Measurements from ENCODE around the gene COPG1.

DNA sequence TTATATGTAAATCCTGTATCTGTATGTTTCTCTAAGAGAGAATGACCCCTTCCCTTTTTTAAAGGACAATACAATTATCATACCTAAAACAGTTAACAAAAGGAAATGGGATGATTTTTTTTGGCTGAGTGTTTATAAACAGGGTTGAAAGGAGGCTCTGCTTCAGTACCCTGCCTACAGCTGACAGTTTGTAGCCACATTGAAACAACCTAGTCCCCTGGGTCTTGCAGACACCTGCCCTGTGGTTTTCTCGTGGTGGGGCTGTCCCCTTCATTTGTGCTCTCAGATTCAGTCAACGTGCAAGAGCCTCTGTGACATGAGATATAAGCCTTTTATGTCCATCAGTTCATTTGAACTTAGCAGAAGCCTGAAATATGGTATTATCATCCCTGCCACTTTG is 27.0 kb downstream of the COPG1 start:
- TF ChIP-seq POLR2AphosphoS5 (IDR thresholded peaks at IDR 0.05; ENCODE audit: low read depth, low read length) (no peak), TAF1 (IDR thresholded peaks at IDR 0.05; ENCODE audit: borderline replicate concordance, insufficient read depth, low read length) (no peak)
- TF ChIP-seq, protein P1, sequence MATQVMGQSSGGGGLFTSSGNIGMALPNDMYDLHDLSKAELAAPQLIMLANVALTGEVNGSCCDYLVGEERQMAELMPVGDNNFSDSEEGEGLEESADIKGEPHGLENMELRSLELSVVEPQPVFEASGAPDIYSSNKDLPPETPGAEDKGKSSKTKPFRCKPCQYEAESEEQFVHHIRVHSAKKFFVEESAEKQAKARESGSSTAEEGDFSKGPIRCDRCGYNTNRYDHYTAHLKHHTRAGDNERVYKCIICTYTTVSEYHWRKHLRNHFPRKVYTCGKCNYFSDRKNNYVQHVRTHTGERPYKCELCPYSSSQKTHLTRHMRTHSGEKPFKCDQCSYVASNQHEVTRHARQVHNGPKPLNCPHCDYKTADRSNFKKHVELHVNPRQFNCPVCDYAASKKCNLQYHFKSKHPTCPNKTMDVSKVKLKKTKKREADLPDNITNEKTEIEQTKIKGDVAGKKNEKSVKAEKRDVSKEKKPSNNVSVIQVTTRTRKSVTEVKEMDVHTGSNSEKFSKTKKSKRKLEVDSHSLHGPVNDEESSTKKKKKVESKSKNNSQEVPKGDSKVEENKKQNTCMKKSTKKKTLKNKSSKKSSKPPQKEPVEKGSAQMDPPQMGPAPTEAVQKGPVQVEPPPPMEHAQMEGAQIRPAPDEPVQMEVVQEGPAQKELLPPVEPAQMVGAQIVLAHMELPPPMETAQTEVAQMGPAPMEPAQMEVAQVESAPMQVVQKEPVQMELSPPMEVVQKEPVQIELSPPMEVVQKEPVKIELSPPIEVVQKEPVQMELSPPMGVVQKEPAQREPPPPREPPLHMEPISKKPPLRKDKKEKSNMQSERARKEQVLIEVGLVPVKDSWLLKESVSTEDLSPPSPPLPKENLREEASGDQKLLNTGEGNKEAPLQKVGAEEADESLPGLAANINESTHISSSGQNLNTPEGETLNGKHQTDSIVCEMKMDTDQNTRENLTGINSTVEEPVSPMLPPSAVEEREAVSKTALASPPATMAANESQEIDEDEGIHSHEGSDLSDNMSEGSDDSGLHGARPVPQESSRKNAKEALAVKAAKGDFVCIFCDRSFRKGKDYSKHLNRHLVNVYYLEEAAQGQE (IDR thresholded peaks at IDR 0.05; ENCODE audit: insufficient read depth in 1 of 2, low read depth in 2 of 2, low read length in 2 of 2): no peak

Data from PFSK-1 (cell line).